ENCODE results near the gene HOXC9. TPM values are rescaled to one million over a fixed set of nuclear protein-coding genes. Genes with fewer than 3 reads are reported as not detected.

HOXC9 gene
- total and polyA plus RNA-seq, 12 donors, result not detected

- no peak for DNase-seq
- Histone ChIP-seq H3K36me3 (no peaks in the 10 kb centered on the region), H3K9me3 (no peaks in the 10 kb centered on the region), H3K4me1 (peaks cover 6 to 26% (median 17%) of the 10 kb centered on the region in 9 donors), H3K27me3 (peaks cover 42 to 98% (median 96%) of the 10 kb centered on the region in 7 donors), H3K4me3 (no peak overlapping the region), H3K27ac (no peak overlapping the region)
- 9 to 17% methylated on average over 10 of the region's 10 CpGs for WGBS, 2 donors
- no peak for ATAC-seq
- intact Hi-C loops (cut with DNase I), result loop anchor here in 1 of 10 donors (10.0 kb wide), 1 partner anchor 344 kb away; no protein-coding TSS in a partner anchor
- TF ChIP-seq CTCF (IDR thresholded peaks at IDR 0.05), result no peak
Observed at GRCh38 chr12:54010053-54010971, 10.4 kb downstream of the HOXC9 start.

GRCh38 chr12:54010972-54011664, 11.2 kb downstream of the HOXC9 start:
- H3K4me1 ChIP-seq, result peaks cover 6 to 20% (median 14%) of the 10 kb centered on the region in 9 donors
- 3 to 9% methylated on average over 17 of the region's 17 CpGs for WGBS, 2 donors
- H3K36me3 ChIP-seq, result no peaks in the 10 kb centered on the region
- no peak for DNase-seq
- peaks cover 46 to 98% (median 96%) of the 10 kb centered on the region in 7 donors for H3K27me3 ChIP-seq
- no peak overlapping the region for H3K27ac ChIP-seq
- intact Hi-C loops (cut with DNase I), result loop anchor here in 1 of 10 donors (10.0 kb wide), 1 partner anchor 344 kb away; no protein-coding TSS in a partner anchor
- no peak for ATAC-seq
- H3K4me3 ChIP-seq, result no peak overlapping the region
- H3K9me3 ChIP-seq, result no peaks in the 10 kb centered on the region
- TF ChIP-seq CTCF (IDR thresholded peaks at IDR 0.05), result no peak

GRCh38 chr12:54011665-54012532, 11.9 kb downstream of the HOXC9 start:
- no peak for ATAC-seq
- DNase-seq, result no peak
- Histone ChIP-seq H3K36me3 (no peaks in the 10 kb centered on the region), H3K4me1 (peaks cover 4 to 19% (median 13%) of the 10 kb centered on the region in 9 donors), H3K9me3 (no peaks in the 10 kb centered on the region), H3K4me3 (no peak overlapping the region), H3K27me3 (peaks cover 46 to 98% (median 96%) of the 10 kb centered on the region in 7 donors), H3K27ac (no peak overlapping the region)
- no peak for TF ChIP-seq CTCF (IDR thresholded peaks at IDR 0.05)
- intact Hi-C loops (cut with DNase I), result loop anchor here in 1 of 10 donors (10.0 kb wide), 1 partner anchor 343 kb away; no protein-coding TSS in a partner anchor
- WGBS, 2 donors, result 13 to 19% methylated on average over 14 of the region's 14 CpGs

Data from heart right ventricle (tissue), 16 donors.